ENCODE results near the gene PCDHAC2.

The PCDHAC2 gene

DNA sequence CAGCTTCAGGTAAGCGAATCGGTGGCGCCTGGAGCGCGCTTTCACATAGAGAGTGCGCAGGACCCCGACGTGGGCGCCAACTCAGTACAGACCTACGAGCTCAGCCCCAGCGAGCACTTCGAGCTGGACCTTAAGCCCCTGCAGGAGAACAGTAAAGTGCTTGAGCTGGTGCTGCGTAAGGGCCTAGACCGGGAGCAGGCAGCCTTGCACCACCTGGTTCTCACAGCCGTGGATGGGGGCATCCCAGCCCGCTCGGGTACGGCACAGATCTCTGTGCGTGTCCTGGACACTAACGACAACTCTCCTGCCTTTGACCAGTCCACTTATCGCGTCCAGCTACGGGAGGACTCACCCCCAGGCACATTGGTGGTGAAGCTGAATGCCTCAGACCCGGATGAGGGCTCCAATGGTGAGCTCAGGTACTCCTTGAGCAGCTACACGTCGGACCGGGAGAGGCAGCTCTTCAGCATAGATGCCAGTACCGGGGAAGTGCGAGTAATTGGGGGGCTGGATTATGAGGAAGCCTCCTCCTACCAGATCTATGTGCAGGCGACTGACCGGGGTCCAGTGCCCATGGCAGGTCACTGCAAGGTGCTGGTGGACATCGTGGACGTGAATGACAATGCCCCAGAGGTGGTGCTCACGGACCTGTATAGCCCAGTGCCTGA, 1.1 kb downstream of the PCDHAC2 start:
- DNase-seq (ENCODE audit: extremely low read depth, low read depth), result no peak
- TF ChIP-seq CTCF (IDR thresholded peaks at IDR 0.05; ENCODE audit: low read depth, low read length), result no peak

DNA sequence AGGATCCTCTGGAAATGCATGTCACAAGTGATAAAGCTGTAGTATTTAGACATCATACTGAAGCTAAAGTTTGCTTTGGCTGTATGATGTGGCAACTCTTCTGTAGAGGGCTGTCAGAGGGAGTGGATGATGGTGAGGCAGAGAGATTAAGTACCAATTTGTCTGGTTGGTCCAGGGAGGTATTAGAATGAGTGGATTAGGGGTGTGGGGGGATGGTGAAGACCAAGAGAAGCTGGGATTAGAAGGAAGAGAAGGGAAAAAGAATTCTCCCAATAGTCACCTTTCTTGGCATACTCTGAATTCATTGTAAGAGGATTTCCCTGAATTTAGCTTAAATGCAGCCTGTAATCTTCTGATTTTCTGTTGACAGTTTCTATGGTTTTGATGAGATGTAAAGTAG, 3.6 kb downstream of the PCDHAC2 start:
- no peak for TF ChIP-seq CTCF (IDR thresholded peaks at IDR 0.05; ENCODE audit: low read depth, low read length)
- DNase-seq (ENCODE audit: extremely low read depth, low read depth), result no peak

- no peak for TF ChIP-seq CTCF (IDR thresholded peaks at IDR 0.05; ENCODE audit: low read depth, low read length)
- DNase-seq (ENCODE audit: extremely low read depth, low read depth), result no peak
Measured at GRCh38 chr5:140973550-140973949, 7.3 kb downstream of the PCDHAC2 start.

GRCh38 chr5:140977003-140977402, 10.7 kb downstream of the PCDHAC2 start:
- no peak for TF ChIP-seq CTCF (IDR thresholded peaks at IDR 0.05; ENCODE audit: low read depth, low read length)
- no peak for DNase-seq (ENCODE audit: extremely low read depth, low read depth)

- TF ChIP-seq CTCF (IDR thresholded peaks at IDR 0.05; ENCODE audit: low read depth, low read length), result no peak
- DNase-seq (ENCODE audit: extremely low read depth, low read depth), result no peak
Measured at GRCh38 chr5:140978260-140978659, 12.0 kb downstream of the PCDHAC2 start.

- TF ChIP-seq CTCF (IDR thresholded peaks at IDR 0.05; ENCODE audit: low read depth, low read length), result no peak
- DNase-seq (ENCODE audit: extremely low read depth, low read depth), result no peak
Measured at GRCh38 chr5:140978983-140979382, 12.7 kb downstream of the PCDHAC2 start.

DNA sequence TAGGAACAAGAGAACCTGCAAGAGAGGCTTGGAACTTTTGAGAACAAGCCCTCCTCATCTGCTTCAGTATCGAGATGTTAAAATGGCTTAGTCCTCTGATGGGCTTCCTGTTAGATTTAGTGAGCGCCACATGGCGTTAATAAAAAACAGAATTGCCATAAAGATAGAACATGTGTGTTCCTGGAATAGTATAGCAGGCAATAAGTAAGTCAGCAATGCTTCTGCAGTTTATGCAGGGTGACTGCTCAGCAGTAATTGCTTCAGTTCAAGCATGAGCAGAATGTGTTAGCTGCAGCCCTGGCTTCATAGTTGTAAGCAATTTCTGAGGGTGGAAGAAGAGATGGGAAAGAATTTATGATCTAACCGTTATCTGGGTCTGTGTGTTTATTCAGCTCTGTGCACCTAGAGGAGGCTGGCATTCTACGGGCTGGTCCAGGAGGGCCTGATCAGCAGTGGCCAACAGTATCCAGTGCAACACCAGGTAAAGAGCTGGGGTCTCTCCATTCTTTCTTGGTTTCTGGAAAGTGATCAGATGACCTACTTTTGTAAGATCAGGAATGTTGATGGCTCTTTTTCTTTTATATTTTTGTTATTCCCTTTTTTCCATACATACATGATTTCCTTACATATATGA, 15.9 kb downstream of the PCDHAC2 start:
- no peak for TF ChIP-seq CTCF (IDR thresholded peaks at IDR 0.05; ENCODE audit: low read depth, low read length)
- DNase-seq (ENCODE audit: extremely low read depth, low read depth), result no peak

Data from AG09319 (cell line).